GM12872 (cell line): ENCODE results near the gene FYB1.
A peak's percentile ranks its signal among the peaks of the same experiment; 100 is the strongest.

Experiments used
- TF ChIP-seq, protein P1 (sequence below): IDR thresholded peaks from 3 replicates; pipeline ENCODE4 v1.5.1; 2011; ENCODE audit warnings: low read depth, mild to moderate bottlenecking, low read length, moderate library complexity; ENCODE audit not compliant: insufficient read depth

The FYB1 gene

DNA sequence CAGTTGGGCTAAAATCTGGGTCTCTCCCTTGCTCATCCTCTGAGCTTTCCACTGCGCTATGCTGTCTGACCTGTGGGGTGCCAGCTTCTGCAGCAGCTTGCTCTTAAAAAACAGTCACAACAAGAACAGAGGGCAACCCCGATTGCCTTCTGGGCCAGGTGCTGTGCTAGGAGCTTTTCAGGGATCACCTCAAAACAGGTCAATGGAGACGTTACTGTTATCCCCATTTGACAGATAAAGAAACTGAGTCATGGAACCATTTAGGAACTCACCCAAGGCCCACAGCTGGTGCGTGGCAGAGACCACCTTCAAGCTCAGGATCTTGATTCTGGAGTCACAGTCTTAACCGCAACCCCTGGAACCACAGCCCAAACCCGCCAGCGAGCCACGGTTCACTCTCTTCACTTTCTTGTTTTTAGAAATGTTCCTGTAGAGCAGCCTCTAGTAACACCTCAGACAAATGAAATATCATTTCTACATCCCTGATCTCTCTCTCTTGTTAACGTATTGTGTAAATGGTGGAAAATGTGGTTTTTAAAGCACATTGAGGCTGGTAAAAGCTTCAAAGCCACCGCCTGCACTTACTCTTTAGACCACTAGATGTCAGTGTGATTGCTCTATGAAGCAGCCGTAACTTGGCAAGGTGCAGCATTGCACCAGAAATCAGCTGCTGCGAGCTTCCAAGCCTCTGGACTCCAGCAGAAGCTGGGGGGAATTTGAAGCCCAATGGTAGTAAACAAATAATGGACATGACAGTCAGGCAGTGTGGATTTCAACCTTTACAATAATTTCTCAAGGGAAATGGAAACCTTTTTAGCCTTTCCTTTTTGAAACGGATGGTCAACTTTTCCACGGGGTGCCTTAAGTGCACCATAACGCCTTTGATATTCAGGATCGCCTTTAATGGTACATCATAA, 1.7 kb downstream of the FYB1 start:
- TF ChIP-seq, protein P1, sequence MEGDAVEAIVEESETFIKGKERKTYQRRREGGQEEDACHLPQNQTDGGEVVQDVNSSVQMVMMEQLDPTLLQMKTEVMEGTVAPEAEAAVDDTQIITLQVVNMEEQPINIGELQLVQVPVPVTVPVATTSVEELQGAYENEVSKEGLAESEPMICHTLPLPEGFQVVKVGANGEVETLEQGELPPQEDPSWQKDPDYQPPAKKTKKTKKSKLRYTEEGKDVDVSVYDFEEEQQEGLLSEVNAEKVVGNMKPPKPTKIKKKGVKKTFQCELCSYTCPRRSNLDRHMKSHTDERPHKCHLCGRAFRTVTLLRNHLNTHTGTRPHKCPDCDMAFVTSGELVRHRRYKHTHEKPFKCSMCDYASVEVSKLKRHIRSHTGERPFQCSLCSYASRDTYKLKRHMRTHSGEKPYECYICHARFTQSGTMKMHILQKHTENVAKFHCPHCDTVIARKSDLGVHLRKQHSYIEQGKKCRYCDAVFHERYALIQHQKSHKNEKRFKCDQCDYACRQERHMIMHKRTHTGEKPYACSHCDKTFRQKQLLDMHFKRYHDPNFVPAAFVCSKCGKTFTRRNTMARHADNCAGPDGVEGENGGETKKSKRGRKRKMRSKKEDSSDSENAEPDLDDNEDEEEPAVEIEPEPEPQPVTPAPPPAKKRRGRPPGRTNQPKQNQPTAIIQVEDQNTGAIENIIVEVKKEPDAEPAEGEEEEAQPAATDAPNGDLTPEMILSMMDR = peak; percentile 94

DNA sequence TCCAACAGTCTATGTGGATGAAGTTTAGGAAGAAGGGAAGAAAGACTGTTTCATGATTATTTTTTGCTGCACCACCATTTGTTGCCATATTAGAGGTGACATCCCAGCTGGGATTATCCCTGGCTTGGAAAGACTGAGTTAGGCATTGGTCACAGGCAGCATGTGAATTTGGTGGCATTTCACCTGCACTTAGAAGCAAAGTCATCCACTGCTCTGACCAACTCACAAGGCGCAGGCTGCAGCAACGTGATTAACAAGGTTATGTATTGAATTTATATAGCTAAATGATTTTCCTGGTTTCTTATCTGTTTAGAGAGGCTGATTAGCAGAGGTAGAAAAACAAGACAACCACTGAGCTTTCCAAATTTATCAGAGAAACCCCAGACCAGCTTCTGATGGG, 2.7 kb downstream of the FYB1 start:
- TF ChIP-seq, protein P1 = no peak

DNA sequence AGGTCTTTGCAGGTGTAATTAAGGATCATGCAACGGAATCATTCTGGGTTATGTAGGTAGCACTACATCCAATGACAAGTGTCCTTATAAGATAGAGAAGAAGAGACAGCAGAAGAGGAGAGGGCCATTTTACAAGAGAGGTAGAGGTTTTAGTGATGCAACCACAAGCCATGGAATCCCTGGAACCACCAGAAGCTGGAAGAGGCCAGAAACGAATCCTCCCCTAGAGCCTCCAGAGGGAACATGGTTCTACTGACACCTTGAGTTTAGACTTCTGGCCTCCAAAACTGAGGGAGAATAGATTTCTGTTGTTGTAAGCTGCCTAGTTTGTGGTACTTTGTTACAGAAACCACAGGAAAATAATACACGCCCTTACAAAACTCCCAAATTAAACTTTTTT, 3.5 kb downstream of the FYB1 start:
- TF ChIP-seq, protein P1 = no peak

DNA sequence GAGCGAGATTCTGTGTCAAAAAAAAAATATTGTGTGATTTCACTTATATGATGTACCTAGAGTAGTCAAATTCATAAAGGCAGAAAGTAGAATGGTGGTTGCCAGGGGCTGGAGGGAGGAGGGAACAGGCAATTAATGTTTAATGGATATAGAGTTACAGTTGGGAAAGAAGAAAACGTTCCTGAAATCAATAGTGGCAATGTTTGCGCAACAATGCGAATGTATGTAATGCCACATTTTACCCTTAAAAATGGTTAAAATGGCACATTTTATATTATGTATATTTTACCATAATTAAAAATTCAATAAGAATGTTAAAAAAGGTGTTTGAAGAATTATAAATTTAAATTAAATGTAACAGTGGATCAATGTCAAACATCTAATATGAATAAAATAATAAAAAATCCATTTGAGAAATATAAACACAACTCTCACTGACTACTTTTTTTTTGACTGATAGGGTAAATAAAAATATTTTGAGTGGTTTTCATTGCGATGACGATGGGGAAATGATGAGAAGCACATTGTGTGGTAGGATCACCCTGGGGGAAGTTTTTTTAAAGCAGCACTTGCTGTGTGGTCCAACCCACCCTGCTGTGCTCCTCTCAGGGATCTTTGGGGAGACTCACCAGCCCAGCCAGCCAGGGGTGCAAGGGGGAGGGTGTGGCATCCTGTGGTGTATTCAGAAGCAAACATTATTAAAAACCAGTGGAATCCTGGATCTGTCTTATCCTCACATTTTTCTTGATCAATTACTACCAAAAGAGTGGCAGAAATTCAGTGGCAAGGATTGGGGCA, 4.3 kb downstream of the FYB1 start:
- TF ChIP-seq, protein P1 = no peak

DNA sequence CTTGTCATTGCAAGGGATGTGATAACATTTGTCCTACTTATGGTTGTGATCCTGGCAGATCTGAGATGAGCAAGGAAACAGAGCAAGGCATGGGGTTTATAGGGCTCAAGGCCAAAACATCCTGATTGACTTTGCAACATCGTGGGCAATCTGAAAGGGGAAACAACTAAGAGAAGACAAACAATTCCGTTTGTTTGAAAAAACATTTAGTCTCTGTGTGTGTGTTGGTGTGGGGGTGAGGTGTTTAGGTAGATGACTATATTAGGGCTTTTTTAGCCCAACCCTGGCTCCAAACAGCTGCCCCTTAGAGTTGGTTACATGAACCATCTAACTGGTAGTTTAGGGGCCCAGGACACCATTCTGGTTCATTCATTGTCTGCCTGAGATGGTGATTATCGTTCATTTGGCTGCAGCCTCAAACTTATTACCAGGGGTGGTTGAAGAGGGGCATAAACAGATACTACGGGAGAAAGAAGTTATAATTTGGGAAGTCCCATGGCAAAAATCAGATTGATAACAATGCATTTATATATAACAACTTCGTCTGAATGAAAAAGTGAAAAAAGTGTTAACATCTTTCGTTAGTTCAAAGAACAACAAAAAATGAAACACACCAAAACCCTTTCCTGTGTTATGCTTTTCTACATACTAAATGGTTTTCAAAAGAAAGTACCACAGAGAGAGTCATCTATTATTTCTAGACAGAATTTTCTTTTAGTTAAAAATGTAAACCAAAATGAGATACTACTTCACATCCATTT, 5.7 kb downstream of the FYB1 start:
- TF ChIP-seq, protein P1 = no peak

DNA sequence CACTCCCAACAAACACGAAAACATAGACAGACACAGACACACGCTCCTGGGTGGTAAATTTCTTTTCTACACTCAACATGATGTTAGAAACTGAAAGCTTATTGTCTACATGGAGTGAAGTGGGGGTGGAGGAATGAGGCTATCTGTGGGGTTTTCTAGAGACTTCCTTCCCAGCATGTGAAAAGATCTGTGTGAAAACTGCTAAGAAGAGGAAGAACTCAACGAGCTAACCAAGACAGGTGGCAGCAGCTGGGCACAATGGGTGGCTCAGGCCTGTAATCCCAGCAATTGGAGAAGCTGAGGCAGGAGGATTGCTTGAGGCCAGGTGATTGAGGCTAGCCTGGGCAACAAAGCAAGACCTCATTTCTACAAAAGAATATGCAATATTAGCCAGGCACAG, 7.6 kb downstream of the FYB1 start:
- TF ChIP-seq, protein P1 = no peak

DNA sequence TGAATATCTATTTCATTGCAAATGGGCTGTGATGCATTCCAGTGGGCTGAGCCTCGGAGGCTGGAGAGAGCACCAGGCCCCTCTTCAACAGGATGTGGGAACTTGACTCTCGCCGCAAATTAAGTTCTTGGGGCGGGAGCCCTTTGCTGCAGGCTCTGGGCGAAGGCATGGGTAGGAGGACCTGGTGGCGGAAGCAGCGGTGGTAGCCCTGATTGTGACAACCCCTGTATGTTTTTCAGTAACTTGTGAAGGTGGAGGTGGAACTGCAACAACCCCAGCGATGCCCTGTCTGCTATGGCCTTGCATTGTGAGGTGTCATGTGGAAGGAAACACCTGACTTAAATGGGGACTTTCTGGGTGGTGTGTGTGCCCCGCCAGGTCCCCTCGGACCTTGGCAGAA, 9.4 kb downstream of the FYB1 start:
- TF ChIP-seq, protein P1 = no peak
